CD4-positive, alpha-beta T cell treated with Interleukin-4 for 4 hours (primary cell): Measurements from ENCODE around the gene XRCC6.
A peak's percentile ranks its signal among the peaks of the same experiment; 100 is the strongest.
"Not testable (repeated sequence)": the region's sequence is repeated elsewhere in the genome, so short reads cannot be mapped to it uniquely, and the experiment has no call there.

ENCODE experiments used
- DNase-seq: peaks from one replicate; pipeline ENCODE4 v3.0.0-alpha.2; 2020

The XRCC6 gene

DNA sequence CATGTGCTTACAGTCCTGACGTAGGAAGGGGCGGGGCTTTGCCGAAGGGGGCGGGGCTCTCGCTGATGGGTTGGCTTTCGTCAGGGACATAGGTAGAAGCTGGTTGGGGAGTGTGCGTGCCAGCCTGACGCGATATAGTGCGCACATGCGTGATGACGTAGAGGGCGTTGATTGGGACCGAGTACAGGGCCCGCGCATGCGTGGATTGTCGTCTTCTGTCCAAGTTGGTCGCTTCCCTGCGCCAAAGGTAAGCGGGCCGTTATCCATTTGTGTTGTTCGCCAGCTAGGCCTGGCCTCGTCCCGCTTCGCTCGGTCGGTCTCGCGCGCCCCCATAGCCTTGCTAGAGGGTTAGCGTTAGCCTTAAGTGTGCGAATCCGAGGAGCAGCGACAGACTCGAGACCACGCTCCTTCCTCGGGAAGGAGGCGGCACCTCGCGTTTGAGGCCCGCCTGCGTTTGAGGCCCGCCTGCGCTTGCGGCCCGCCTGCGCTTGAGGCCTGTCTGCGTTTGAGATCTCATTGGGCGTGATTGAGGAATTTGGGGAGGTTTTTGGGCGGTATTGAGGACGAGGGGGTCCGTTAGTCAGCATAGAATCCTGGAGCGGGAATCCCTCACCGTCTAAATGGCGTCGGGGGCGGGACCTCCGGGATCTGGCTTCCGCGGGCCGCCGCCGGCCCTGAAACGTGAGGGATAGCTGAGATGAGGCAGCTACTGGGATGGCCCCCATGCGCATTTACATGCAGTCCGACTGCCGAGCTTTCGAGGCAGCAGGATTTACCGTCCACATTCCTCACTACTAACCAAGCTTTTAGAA is at the start of gene XRCC6:
TSS of gene XRCC6 (plus strand) at position 197 of the 812 bp plus-strand sequence. CDS start 710 bp downstream, outside the sequence.
- DNase-seq: peak; percentile 99

DNA sequence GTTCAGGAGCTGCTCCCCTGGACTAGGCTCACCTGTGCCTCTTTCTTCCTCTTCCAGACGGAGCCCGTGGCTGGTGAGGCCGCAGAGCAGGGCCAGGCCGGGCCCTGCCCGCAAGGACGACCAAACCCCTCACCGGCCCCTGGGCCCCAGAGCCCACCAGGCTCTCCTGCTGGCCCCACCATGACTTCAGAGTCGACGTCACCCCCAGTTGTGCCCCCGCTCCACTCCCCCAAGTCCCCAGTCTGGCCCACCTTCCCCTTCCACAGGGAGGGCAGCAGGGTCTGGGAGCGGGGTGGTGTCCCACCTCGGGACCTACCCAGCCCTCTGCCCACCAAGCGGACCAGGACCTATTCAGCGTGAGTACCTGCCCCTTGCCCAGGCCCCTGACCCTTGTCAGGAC is 49.3 kb upstream of the XRCC6 start:
- DNase-seq: no peak

DNA sequence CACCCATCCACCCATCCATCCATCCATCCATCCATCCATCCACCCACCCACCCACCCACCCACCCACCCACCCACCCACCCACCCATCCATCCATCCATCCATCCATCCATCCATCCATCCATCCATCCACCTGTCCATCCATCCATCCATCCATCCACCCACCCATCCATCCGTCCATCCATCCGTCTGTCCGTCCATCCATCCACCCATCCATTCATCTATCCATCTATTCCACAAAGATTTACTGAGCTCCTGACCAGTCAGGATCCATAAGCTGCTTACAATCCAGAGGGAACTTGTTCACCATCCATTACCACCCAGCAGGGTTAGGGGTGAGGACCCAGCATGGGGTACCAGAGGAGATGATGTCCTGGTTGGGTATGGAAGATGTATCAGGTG is 48.8 kb upstream of the XRCC6 start:
- DNase-seq: not testable (repeated sequence)

DNA sequence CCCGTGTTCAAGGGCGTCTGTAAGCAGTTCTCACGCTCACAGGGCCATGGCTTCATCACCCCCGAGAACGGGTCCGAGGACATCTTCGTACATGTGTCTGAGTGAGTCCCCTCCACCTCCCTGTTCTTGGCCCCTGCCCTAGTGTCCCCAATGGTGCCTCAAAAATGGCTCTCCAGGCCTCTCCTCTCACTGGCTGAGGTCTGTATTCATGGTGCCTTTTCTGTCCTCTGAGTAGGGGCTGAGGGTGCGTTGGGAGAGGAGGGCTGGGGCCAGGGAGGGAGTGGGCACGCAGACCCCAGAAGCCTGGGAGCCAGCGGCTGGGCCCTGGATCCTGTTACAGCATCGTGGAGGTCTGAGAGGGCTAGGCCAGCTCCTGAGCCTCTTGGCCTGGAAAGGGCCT is 47.4 kb upstream of the XRCC6 start:
- DNase-seq: no peak

DNA sequence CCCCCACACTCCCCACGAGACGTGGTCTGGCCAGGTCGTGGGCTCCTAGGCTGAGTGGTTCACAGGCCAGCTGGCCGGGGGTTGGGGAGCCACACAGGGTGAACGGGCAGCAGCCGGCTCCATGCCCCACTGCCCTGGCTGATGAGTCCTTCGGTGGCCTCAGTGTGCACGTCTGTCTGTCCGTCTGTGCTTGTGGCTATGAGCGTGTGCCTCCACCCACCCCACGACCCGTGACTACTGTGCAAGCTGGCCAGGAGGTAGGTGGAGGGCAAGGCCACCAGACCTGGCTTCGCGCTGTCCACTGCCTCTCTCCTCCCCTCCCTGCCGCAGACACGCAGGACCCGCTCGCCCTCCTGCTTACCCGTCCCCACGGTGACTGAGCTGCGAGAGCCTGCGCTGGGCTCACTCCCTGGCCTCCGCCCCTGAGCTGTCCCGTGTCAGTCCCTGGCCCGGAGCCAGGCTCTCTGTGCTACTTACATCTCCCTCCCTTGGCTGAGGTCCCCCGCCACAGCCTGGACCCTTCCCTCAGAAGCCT is 46.2 kb upstream of the XRCC6 start:
- no peak for DNase-seq

DNA sequence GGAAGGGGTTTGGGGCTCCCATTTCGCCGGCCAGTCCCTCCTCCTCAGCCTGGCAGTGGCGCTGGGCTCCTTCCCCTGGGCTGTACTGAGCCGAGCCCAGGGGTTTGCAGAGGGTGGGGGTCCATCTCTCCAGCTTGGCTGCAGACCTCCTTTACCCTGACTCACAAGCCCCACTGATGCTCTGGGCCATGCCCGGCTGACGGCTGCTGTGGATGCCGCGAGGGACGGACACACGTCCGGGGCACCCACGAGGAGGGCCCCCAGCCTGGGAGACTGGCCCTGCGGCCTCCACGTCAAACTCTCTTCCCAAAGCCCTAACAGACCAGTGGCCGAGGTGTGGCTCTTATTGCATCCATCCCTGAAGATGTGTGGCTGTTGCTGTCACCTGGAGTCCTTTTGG is 45.6 kb upstream of the XRCC6 start:
- DNase-seq: no peak

DNA sequence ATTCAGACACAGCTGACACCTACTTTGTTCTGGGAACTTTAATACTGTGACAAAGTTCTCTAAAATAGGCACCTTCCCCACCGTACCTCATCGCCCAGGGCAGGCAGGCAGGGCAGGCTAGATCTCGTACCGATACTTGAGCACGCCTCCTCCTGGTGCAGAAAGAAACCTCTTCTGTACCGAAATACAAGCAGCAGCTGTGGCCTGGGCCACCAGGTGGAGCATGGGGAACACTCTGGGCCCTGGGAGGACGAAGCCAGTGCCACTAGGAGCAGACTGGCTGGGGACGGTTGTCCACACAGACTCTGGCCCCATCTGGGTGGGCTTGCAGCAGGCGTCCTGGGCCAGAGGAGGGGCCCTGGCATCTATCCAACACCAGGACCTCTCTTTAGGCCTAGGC is 44.2 kb upstream of the XRCC6 start:
- DNase-seq: peak; percentile 6

DNA sequence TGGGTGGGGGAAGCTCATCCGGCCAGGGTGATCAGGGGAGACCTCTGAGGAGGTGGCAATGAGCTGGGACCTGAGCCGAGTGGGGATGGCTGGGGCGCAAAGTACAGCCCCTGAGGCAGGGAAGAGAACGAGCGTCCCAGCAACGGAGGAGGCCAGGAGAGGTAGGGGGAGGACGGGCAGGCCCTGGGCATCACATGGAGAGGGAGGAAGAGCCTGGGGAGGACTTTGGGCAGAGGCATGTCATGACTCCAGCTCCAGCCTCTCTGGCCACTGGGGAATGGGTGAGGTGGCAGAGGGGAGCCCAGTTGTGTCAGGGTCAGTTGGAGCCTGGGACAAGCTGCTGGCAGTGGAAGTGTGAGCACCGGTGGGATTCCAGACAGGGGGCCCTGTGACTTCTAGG is 43.0 kb upstream of the XRCC6 start:
- no peak for DNase-seq

DNA sequence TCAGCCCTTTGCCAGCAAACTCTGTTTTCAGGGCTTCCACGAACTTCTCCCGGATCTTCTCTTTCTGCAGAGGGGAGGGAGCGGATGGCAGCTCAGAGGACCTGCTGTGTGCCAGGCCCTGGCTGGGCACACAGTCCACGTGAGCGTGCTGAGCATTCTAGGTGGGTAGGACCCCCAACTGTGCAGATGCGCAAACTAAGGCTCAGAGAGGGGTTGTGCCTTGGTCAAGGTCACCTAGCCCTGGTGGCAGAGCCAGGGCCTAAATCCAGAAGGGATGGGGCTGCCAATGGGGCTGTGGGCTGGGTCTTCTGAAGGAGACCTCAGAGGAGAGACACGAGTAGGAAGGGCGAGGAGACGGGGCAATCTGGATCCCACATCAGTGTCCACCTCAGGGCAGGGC is 42.3 kb upstream of the XRCC6 start:
- no peak for DNase-seq

DNA sequence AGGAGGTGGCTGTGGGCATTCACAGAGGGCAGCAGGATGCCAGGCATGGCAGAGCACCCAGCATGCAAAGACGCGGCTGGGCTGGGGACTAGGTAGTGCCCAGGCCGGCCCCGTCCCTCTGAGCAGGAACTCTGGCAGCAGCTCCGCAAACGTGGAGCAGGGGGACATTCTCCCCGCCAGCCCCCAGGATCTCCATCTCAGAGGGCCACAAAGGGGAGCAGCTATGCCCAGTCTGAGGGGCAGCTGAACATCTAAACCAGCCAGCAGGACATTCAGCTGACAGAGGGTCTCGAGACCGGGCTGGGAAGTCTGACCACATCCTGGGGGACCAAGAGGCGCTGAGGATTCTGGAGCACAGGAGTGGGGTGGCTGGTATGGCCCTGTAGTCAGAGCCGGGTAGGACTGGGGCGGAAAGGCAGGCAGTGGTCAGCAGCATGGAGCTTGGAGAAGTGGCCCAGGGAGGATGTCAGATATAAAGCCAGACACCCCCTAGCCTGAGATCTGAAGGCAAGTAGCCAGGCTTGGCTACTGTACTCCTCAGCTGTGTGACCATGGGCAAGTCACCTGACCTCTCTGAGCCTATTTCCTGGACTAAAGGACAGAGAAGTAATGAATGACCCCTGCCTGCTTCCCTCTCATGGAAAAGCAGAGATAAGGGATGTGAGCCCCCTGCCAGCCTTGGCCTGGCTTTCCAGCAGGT is 41.6 kb upstream of the XRCC6 start:
- DNase-seq: no peak

DNA sequence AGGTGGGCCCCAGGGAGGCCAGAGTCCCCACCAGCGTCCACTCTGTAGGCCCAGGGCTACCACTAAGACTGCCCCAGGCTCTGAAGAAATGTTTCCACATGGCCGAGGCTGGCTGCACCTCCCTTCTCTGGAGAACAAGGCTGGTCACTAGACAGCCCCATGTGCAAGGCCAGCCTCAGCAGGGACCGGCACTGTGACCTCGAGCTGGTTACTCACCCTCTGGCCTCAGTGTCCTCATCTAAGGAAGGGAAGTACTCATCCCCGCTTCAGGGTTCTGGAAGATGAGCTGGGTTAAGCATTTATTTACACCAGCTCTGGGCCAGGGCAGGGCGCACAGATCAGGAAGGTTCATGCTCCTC is 41.1 kb upstream of the XRCC6 start:
- DNase-seq: no peak

DNA sequence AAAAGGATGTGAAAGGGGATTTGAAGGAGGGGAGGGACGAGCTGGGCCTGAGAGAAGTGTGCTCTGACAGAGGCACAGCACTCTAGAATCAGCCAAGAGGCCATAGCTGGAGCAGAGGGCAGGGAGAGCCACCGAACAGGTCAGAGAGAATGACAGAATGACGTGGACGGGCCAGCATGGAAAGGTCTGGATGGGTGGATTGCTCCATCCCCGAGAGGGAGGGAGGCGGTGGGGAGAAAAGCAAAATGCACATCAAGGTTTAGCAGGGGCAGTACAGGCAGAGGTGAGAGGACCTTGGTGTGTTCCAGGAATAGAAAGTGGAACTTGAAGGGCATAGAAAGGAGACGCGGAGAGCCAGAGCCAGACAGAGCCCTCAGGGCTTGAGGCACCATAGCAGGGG is 38.4 kb upstream of the XRCC6 start:
- DNase-seq: no peak

DNA sequence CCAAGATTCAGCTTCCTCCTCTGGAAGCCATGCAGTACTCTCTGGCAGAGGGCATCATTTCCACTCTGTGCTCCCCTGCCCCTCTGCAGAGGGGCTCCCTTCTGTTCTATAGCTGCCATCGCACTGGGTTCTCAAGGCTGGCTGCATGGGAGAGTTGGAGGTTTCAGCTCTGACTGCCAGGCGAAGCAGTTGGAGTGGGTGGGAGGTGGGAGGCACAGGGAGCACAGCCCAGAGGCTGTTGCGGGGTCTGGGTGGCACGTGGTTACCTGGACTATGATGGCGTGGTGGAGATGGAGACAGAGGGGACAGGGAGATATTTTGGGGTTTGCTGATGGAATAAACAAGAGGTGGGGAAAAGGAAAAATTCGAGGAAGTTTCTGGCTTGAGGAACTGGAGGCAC is 36.2 kb upstream of the XRCC6 start:
- no peak for DNase-seq

DNA sequence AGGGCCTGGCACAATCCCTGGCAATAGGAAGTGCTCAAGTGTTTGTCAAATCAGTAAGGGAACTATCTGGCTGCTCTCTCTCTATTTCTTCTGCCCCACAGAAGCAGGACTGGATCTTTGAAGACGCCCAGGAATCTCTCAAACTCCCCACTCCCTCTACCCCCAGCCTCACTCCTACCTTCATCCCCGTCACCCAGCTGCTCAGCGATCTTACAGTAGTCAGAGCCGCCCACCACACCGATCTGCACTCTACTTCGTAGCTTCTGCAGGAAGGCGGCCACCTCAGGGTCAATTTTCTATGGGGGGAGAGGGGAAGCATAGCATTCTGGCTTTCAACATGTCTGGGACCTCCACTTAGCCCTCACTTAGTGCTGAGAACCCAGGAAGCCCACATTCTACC is 35.2 kb upstream of the XRCC6 start:
- DNase-seq: no peak

DNA sequence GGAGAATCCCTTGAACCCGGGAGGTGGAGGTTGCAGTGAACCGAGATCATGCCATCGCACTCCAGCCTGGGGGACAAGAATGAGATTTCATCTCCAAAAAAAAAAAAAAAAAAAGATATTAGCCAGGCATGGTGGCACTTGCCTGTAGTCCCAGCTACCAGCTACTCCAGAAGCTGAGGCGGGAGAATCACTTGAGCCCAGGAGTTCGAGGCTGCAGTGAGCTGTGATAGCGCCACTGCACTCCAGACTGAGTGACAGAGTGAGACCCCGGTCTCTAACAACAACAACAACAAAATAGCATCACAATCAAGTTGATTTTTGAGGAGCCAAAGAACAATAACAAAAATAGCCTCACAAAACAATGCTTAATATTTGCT is 33.8 kb upstream of the XRCC6 start:
- DNase-seq: no peak

DNA sequence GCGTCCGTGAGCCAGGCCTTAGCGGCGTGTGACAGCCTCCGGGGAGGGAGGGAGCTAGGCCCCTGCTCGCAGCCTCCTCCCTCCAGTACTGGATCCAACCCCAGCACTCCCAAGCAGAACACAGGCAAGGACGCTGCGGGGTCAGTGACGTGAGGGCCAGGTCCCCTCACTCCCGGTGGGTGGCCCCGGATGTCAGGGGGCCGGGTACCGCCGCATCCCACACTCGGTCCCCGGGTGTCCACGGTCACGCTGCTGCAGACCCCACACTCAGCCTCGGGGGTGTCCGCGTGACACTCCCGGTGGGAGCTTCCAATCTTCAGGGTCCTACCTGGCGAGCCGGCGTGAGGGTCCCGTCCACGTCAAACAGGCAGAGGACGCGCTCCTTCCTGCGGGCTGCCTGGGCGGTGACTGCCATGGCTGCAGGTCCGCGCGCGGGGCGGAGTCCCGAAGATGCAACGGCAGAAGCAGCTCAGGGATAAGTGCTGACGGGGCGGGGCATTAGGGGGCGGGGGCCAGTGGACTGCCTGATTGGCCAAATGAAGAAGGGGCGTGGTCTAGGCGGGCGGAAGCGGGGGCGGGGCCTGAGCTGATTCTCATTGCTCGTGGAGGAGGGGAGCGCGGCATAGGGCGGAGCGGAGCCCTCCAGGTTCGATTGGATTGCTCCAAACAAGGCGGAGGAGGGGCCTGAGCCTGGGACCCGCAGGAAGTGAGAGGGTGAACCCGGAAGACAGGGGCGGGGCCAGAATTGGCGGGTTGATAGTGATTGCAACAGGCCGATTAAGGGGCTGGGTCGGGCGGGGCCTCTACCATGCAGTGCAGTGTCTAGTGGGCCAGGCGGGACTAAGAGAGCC is 31.5 kb upstream of the XRCC6 start, which contains the start of gene PMM1:
TSS of gene PMM1 (minus strand) at position 450 of the 851 bp plus-strand sequence. CDS start at position 415, 35 bp downstream.
- DNase-seq: peak; percentile 100

DNA sequence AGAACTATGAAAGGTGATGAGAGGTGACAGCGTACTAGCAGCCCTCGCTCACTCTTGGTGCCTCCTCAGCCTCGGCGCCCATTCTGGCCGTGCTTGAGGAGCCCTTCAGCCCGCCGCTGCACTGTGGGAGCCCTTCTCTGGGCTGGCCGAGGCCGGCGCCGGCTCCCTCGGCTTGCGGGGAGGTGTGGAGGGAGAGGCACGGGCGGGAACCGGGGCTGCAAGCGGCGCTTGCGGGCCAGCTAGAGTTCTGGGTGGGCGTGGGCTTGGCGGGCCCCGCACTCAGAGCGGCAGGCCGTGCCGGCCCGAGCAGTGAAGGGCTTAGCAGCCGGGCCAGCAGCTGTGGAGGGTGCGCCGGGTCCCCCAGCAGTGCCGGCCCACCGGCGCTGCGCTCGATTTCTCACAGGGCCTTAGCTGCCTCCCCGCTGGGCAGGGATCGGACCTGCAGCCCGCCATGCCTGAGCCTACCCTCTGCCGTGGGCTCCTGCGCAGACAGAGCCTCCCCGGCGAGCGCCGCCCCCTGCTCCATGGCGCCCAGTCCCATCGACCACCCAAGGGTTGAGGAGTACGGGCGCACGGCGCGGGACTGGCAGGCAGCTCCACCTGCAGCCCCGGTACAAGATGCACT is 27.6 kb upstream of the XRCC6 start:
- not testable (repeated sequence) for DNase-seq

DNA sequence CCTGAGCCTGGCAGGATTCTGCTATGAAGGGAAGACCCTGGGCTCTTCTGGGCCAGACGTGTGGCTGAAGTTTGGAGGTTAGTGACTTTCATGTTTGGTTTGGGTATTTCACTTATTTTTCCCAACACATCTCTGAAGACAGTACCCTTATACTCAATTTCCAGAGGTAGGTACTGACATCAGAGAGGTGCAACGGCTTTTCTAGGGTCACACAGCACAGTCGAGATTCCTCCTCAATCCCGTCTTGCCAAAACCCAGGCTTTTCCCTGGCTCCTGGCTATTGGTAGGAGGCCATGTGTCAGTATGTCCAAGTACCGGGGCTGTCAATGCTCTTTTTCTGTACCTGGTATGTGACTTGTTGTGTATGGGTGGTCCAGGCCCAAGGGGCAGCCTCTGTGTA is 25.4 kb upstream of the XRCC6 start:
- no peak for DNase-seq

DNA sequence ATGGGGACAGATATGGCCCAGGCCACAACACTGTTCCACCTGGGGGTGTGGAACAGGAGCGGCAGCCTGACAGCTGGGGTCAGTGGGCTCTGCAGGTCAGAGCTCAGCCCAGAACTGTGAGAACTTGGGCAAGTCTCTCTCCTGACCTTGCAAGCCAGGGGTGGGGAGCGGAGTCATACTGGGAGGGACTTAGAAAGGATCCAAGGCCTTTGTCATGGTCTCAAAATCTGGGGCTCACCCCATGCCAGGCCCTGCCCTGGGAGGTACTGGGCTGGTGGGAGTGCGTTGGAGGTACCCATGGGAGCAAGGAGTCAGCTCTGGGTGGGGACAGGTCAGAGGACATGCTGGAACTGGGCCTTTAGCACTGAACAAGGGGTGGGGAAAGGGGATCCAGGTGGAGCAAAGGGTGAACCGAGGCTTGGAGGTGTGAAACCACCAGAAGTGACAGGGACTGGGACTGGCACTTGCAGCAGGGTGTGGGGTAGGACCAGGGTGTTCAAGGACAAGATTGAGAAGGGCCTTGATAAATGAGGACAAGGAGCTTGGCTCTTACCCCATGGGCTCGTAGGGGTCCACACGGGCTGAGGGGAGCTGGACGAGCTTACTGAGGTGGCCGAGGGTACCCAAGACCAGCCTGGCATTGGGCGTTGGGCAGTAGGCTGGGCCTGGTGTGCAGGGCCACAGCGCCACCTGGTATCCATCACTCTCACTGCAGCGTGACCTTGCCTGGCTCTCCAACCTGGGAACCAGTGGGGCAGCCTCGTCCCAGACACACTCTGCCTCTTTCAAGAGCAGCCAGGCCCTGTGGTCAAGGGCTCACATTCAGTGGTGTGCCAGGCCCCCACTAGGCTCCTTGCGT is 24.1 kb upstream of the XRCC6 start:
- peak; percentile 14 for DNase-seq

DNA sequence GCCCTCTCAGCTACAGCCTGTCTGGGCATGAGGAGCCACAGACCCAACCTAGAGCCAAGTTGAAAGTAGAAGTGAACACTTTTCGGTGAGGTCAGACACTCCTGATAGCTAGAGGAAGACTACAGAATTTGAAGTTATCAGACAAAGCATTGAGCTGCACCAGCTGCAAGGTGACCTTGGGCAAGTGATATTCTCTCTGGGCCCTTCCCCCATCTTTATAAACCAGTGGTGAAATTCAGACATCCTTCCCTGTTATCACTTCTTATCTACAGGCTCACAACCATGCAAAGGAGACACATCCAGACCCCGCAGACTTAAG is 23.5 kb upstream of the XRCC6 start:
- DNase-seq: no peak

DNA sequence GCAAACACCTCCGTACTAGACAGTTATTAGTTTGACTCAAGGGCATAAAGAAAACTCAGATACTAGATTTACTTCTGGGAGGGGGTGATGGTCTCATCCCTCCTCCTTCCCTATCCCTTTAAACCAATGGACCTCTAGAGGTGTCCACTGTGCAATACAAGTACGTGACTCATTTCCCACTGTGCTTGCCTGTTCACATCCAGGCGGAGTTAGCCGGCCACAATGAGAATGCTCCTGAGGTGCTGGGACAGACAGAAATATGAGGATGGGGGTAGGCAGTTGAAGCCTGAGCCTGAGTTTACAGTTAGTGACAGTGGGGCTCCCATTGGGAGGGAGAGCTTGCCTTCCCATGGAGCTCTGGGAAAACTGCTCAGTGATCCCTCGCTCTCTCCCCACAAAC is 23.0 kb upstream of the XRCC6 start:
- no peak for DNase-seq
